Activated CD4-positive, alpha-beta T cell treated with anti-CD3 and anti-CD28 coated beads, Interleukin-2, amount 50 U/mL, for 48 hours (primary cell): Measurements from ENCODE around the gene PLEKHB1.

Experiments used
- DNase-seq, 2 experiments: peaks; one replicate each; pipeline ENCODE4 v3.0.0-alpha.2; 2020

Gene PLEKHB1

DNA sequence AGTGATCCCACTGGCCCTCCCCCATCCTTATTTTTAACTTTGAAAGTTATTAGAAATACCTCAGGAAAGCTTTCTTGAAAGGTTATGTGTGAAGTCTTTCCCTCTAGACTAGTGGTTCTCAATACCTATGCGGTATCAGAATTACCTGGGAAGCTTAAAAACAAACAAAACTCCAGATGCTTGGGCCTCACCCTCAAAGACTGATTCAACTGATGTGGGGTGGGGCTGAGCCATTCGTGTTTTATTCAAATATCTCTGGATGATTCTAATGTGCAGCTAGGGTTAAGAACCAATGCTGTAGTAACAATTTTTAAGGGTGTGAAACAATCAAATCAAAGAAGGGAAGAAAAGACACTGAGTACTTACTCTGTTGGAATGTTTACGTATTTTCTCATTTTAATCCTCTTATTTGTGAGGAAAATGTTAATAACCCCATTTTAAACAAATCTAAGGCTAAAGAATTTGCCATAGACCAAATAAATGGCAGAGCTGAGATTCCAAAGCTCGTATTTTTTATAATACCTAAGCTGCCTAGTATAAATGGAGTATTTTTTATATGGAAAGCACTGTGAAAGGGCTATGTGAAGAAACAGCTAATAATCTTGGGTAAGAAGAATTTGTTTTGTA is 47.6 kb downstream of the PLEKHB1 start:
- DNase-seq, result no peak

DNA sequence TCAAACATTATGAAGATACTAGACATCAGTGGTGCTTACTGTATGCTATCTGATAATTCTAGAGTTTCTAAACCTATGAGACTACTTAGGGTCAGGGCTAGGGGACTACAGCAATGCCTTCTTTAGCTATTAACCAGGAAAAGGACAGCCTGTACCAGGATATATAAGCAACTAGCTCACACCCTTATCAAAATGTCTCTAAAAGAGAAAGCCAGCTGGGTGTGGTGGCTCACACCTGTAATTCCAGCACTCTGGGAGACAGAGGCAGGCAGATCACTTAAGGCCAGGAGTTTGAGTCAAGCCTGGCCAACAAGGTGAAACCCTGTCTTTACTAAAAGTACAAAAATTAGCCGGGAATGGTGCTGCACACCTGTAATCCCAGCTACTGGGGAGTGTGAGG is 58.7 kb downstream of the PLEKHB1 start:
- no peak for DNase-seq

DNA sequence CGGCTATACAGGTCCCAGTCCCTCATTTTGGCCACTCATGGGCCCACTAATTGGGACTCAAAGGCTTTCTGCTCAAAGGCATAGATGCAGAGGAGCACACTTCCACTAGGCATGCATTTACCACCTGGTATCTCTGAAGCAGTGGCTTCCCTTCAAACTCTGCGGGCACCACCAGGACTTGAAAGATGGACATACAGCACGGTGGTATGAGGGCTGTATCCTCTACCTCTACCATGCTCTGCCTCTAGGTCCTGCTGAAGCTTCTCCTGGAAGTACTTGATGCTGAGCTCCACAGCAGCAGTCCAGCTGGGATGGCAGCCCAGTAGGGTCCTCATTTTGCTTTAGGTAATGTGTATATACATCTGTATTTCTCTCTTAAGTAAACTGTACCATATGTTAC is 64.6 kb downstream of the PLEKHB1 start:
- DNase-seq, result no peak
